Trophoblast cell (in vitro differentiated cells and primary cell): ENCODE measurements around the gene CTDSPL.

ENCODE experiments used
- DNase-seq, 2 donors: peaks; one replicate each; pipeline ENCODE4 v3.0.0-alpha.2; 2016
- H2AFZ ChIP-seq: 2 replicates; pipeline ENCODE4 v1.6.1; 2013; ENCODE audit warnings: low read length, moderate library complexity, mild to moderate bottlenecking; ENCODE audit not compliant: insufficient read depth, poor library complexity
- H2AK5ac ChIP-seq: 2 replicates; pipeline ENCODE4 v1.6.1; 2013; ENCODE audit warnings: mild to moderate bottlenecking, low read length
- H2BK120ac ChIP-seq: 2 replicates; pipeline ENCODE4 v1.6.1; 2013; ENCODE audit warnings: low read length, mild to moderate bottlenecking, moderate library complexity; ENCODE audit not compliant: insufficient read depth, poor library complexity
- H2BK12ac ChIP-seq: 2 replicates; pipeline ENCODE4 v1.6.1; 2013; ENCODE audit warnings: mild to moderate bottlenecking, low read length, moderate library complexity
- H2BK5ac ChIP-seq: 2 replicates; pipeline ENCODE4 v1.6.1; 2013; ENCODE audit warnings: low read length, low read depth, moderate library complexity, mild to moderate bottlenecking; ENCODE audit not compliant: poor library complexity
- H3K14ac ChIP-seq: 2 replicates; pipeline ENCODE4 v1.6.1; 2013; ENCODE audit warnings: mild to moderate bottlenecking, low read length
- H3K18ac ChIP-seq: 2 replicates; pipeline ENCODE4 v1.6.1; 2013; ENCODE audit warnings: mild to moderate bottlenecking, low read length
- H3K23ac ChIP-seq: 2 replicates; pipeline ENCODE4 v1.6.1; 2013; ENCODE audit warnings: low read length
- H3K27ac ChIP-seq: 2 replicates; pipeline ENCODE4 v1.5.1; 2013; ENCODE audit warnings: low read depth, mild to moderate bottlenecking, inconsistent platforms, low read length, moderate library complexity
- H3K27me3 ChIP-seq: 2 replicates; pipeline ENCODE4 v1.6.1; 2013; ENCODE audit warnings: inconsistent platforms, mild to moderate bottlenecking, low read length, moderate library complexity; ENCODE audit not compliant: insufficient read depth
- H3K36me3 ChIP-seq, 2 experiments: 1 replicate in 1 of 2; 2 replicates in 1 of 2; pipeline ENCODE4 v1.6.1; 2013; ENCODE audit warnings: low read length in 2 of 2, mild to moderate bottlenecking in 2 of 2, moderate library complexity in 1 of 2; ENCODE audit not compliant: insufficient read depth in 2 of 2, control insufficient read depth in 1 of 2
- H3K4ac ChIP-seq: 2 replicates; pipeline ENCODE4 v1.6.1; 2013; ENCODE audit warnings: low read depth, mild to moderate bottlenecking, low read length, moderate library complexity
- H3K4me1 ChIP-seq, 2 experiments: 1 replicate in 1 of 2; 2 replicates in 1 of 2; pipeline ENCODE4 v1.6.1; 2013; ENCODE audit warnings: low read length in 2 of 2, mild to moderate bottlenecking in 2 of 2, moderate library complexity in 1 of 2; ENCODE audit not compliant: insufficient read depth in 2 of 2, control insufficient read depth in 1 of 2
- H3K4me2 ChIP-seq: 2 replicates; pipeline ENCODE4 v1.6.1; 2013; ENCODE audit warnings: inconsistent platforms, mild to moderate bottlenecking, low read length, moderate library complexity
- H3K4me3 ChIP-seq: 2 replicates; pipeline ENCODE4 v1.5.1; 2013; ENCODE audit warnings: mild to moderate bottlenecking, low read depth, low read length, inconsistent platforms
- H3K79me1 ChIP-seq: one replicate; pipeline ENCODE4 v1.6.1; 2013; ENCODE audit warnings: low read length
- H3K79me2 ChIP-seq: 2 replicates; pipeline ENCODE4 v1.6.1; 2013; ENCODE audit warnings: low read length, mild to moderate bottlenecking; ENCODE audit not compliant: control insufficient read depth, insufficient read depth, poor library complexity
- H3K9ac ChIP-seq: 2 replicates; pipeline ENCODE4 v1.6.1; 2013; ENCODE audit warnings: mild to moderate bottlenecking, low read length
- H3K9me3 ChIP-seq: 2 replicates; pipeline ENCODE4 v1.6.1; 2013; ENCODE audit warnings: low read depth, mild to moderate bottlenecking, control low read depth, inconsistent platforms, low read length; ENCODE audit not compliant: insufficient read depth
- H4K12ac ChIP-seq: 2 replicates; pipeline ENCODE4 v1.6.1; 2013; ENCODE audit warnings: low read depth, mild to moderate bottlenecking, low read length, moderate library complexity
- H4K8ac ChIP-seq: 2 replicates; pipeline ENCODE4 v1.6.1; 2013; ENCODE audit warnings: low read depth, mild to moderate bottlenecking, low read length, moderate library complexity
- H4K91ac ChIP-seq: one replicate; pipeline ENCODE4 v1.6.1; 2013; ENCODE audit warnings: low read depth, mild to moderate bottlenecking, low read length, moderate library complexity
- WGBS: extraction: QIAGEN DNeasy Blood & Tissue Kit; methylation state at CpG from one replicate; pipeline ENCODE4 v1.1.7; 2013; ENCODE audit warnings: missing lambda C conversion rate; ENCODE audit not compliant: insufficient read length, insufficient coverage; ENCODE audit errors: extremely low coverage; 5-methylcytosine and 5-hydroxymethylcytosine counted together

Gene CTDSPL

DNA sequence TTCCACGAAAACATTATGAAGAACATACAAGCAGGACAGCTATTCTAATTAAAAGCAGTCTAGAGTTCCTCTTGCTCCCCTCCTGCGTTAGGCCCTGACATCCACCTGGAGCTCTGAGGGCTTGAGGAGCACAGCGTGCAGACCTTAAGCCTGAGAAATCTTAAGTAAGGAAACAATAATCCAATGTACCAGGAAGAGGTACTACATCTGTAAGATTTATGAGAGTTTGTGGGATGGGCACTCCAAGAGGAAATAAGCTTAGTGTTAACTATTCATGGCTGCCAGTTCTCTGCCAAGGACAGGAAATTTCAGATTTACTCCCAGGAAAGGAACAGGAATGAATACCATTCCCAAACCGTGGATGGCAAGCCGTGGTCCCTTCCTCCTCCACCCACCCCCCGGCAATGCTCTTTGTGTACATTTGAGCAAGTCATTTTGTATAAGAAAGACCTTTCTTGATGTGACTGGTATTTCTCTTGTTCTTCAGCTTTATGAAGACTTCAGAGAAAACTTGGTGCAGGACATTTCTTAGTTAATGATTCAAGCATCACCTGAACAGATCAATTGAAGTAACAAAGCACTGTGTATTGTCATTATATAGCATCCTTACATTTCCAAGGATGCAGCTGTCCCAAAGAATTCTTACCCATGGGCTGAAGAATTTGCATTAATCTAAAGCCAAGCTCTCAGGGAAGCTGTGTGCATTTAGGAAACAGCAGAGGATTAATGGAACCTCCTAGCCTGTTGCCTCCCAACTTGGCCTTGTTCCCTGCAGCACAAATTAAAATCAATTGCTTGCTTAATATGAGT, 100.1 kb downstream of the CTDSPL start:
- no CpG with 5 or more reads among the region's 6 CpGs for WGBS
- Histone ChIP-seq H4K8ac (no peak overlapping the region), H3K27me3 (no peaks in the 10 kb centered on the region), H2BK12ac (no peak overlapping the region), H2AK5ac (no peak overlapping the region), H3K79me2 (no peaks in the 10 kb centered on the region), H3K36me3 (peaks cover 3 to 9% of the 10 kb centered on the region in 2 experiments), H2BK5ac (no peak overlapping the region), H3K79me1 (no peaks in the 10 kb centered on the region), H3K4me3 (no peak overlapping the region), H3K4me2 (no peak overlapping the region), H3K4ac (no peak overlapping the region), H4K91ac (no peak overlapping the region), H3K9ac (no peak overlapping the region), H2BK120ac (no peak overlapping the region), H3K27ac (no peak overlapping the region), H2AFZ (no peak overlapping the region), H3K9me3 (no peaks in the 10 kb centered on the region), H3K18ac (no peak overlapping the region), H3K4me1 (peaks cover 0 to 2% of the 10 kb centered on the region in 2 experiments), H3K23ac (no peak overlapping the region), H3K14ac (no peak overlapping the region), H4K12ac (no peak overlapping the region)
- DNase-seq = no peak

DNA sequence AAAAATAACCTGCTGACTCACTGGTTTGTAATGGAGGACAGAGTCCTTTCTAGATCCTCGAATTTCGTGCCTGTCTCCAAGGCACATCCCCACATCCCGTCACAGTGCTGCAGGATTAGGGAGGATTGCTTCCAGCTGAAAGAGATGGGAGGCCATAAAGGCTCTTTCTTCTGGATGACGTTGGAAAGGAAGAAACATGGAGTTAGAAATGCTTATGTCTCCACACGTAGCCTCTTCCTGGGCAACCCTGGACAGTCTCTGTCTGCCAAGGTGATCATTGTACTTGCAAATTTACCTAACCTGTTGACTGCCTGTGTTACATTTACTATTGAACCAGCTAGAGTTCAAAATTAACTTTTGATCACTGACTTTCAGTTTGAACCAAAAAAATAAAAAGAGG, 101.3 kb downstream of the CTDSPL start:
- no peak overlapping the region for H3K4me3 ChIP-seq

DNA sequence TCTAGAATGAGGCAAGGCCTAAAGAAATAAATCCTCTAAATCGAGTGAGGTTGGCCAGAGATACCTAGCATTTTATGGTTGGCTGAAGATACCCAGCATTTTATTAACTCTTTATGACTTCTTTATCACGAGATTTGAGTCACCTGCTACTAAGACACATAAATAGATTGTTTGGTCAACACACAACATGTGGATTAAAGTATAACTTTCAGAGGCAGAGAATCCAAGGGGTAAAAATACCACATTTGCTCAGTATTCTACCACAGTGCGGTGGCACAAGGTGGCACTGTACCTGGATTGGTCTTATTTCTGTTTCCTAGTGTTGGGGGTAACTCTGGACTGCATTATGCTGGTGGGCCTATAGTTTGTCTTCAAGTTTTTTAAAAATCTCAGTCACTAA, 102.0 kb downstream of the CTDSPL start:
- Histone ChIP-seq H3K79me1 (no peaks in the 10 kb centered on the region), H3K36me3 (peaks cover 3 to 4% of the 10 kb centered on the region in 2 experiments), H3K9me3 (no peaks in the 10 kb centered on the region), H2AK5ac (no peak overlapping the region), H4K8ac (no peak overlapping the region), H2BK12ac (no peak overlapping the region), H3K4me2 (no peak overlapping the region), H2BK5ac (no peak overlapping the region), H3K4me3 (no peak overlapping the region), H4K91ac (no peak overlapping the region), H3K4ac (no peak overlapping the region), H2BK120ac (no peak overlapping the region), H3K27ac (no peak overlapping the region), H3K79me2 (no peaks in the 10 kb centered on the region), H3K4me1 (no peaks in the 10 kb centered on the region), H4K12ac (no peak overlapping the region), H3K23ac (no peak overlapping the region), H3K27me3 (no peaks in the 10 kb centered on the region), H2AFZ (no peak overlapping the region), H3K9ac (no peak overlapping the region), H3K18ac (no peak overlapping the region), H3K14ac (no peak overlapping the region)
- no CpG with 5 or more reads among the region's 3 CpGs for WGBS
- no peak for DNase-seq

More for the DNA sequence above, 101.3 kb downstream of the CTDSPL start:
- Histone ChIP-seq H3K9me3 (no peaks in the 10 kb centered on the region), H3K27ac (no peak overlapping the region), H3K4me1 (no peaks in the 10 kb centered on the region), H4K8ac (no peak overlapping the region), H3K27me3 (no peaks in the 10 kb centered on the region), H2BK12ac (no peak overlapping the region), H3K23ac (no peak overlapping the region), H2BK5ac (no peak overlapping the region), H4K12ac (no peak overlapping the region), H4K91ac (no peak overlapping the region), H3K9ac (no peak overlapping the region), H3K79me2 (no peaks in the 10 kb centered on the region), H3K4me2 (no peak overlapping the region), H2BK120ac (no peak overlapping the region), H3K18ac (no peak overlapping the region), H3K4ac (no peak overlapping the region), H3K79me1 (no peaks in the 10 kb centered on the region), H3K36me3 (peaks cover 3 to 4% of the 10 kb centered on the region in 2 experiments), H3K14ac (no peak overlapping the region), H2AFZ (no peak overlapping the region), H2AK5ac (no peak overlapping the region)
- DNase-seq = no peak
- no CpG with 5 or more reads among the region's 5 CpGs for WGBS

DNA sequence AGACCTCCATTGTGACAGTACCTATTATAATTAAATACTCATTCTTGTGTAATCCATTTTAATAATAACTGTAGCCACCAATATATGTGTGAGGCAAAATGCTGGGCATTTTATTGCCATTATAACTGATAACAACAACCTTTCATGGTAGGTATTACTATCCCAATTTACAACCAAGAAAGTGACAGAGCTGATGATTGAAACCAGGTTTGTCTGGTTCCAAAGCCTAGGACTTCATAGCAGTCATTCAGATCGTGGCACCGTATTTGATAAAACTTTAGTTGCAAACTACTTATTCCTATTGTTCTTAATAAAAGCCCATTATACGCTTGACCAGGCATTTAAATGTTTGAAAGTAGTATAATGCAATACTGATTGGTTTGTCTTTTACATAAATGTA, 102.5 kb downstream of the CTDSPL start:
- H3K79me2 ChIP-seq = no peaks in the 10 kb centered on the region
- H3K23ac ChIP-seq = no peak overlapping the region
- WGBS = no CpG with 5 or more reads among the region's 3 CpGs
- no peak overlapping the region for H4K8ac ChIP-seq
- H2AFZ ChIP-seq = no peak overlapping the region
- no peaks in the 10 kb centered on the region for H3K27me3 ChIP-seq
- no peaks in the 10 kb centered on the region for H3K9me3 ChIP-seq
- H3K4me1 ChIP-seq = no peaks in the 10 kb centered on the region
- no peak overlapping the region for H3K4me2 ChIP-seq
- DNase-seq = no peak
- H3K4me3 ChIP-seq = no peak overlapping the region
- H3K18ac ChIP-seq = no peak overlapping the region
- H3K27ac ChIP-seq = no peak overlapping the region
- no peak overlapping the region for H3K9ac ChIP-seq
- no peak overlapping the region for H3K4ac ChIP-seq
- H4K91ac ChIP-seq = no peak overlapping the region
- H4K12ac ChIP-seq = no peak overlapping the region
- H3K79me1 ChIP-seq = no peaks in the 10 kb centered on the region
- H2BK5ac ChIP-seq = no peak overlapping the region
- H2BK12ac ChIP-seq = no peak overlapping the region
- no peak overlapping the region for H2BK120ac ChIP-seq
- no peak overlapping the region for H3K14ac ChIP-seq
- peaks cover 2 to 3% of the 10 kb centered on the region in 2 experiments for H3K36me3 ChIP-seq
- no peak overlapping the region for H2AK5ac ChIP-seq
